ENCODE data around the gene RSAD1.
A peak's percentile ranks its signal among the peaks of the same experiment; 100 is the strongest.

RSAD1 gene

GRCh38 chr17:50498021-50498874 lies 19.6 kb downstream of the RSAD1 start:
- DNase-seq: no peak

GRCh38 chr17:50499270-50499669 lies 20.6 kb downstream of the RSAD1 start:
- DNase-seq: no peak

- no peak for DNase-seq
Observed at GRCh38 chr17:50499721-50500120, 21.1 kb downstream of the RSAD1 start.

- peak; percentile 41 for DNase-seq
Observed at GRCh38 chr17:50501054-50501453, 22.4 kb downstream of the RSAD1 start.

- no peak for DNase-seq
Observed at GRCh38 chr17:50502301-50502990, 23.8 kb downstream of the RSAD1 start.

GRCh38 chr17:50505591-50506130 lies 27.0 kb downstream of the RSAD1 start:
- DNase-seq: no peak

- DNase-seq: no peak
Observed at GRCh38 chr17:50506298-50506697, 27.6 kb downstream of the RSAD1 start.

- peak; percentile 81 for DNase-seq
Observed at GRCh38 chr17:50507871-50508572, 29.4 kb downstream of the RSAD1 start, which contains the start of gene MYCBPAP. Gene MYCBPAP (plus strand): TSS chr17:50508439. CDS start chr17:50508675, 236 bp downstream.

- no peak for DNase-seq
Observed at GRCh38 chr17:50508573-50509460, 30.2 kb downstream of the RSAD1 start.

GRCh38 chr17:50511058-50511457 lies 32.4 kb downstream of the RSAD1 start:
- peak; percentile 71 for DNase-seq

GRCh38 chr17:50513495-50513894 lies 34.8 kb downstream of the RSAD1 start:
- no peak for DNase-seq

- DNase-seq: no peak
Observed at GRCh38 chr17:50514388-50514787, 35.7 kb downstream of the RSAD1 start.

GRCh38 chr17:50514936-50515702 lies 36.5 kb downstream of the RSAD1 start:
- no peak for DNase-seq

- no peak for DNase-seq
Observed at GRCh38 chr17:50517011-50517410, 38.4 kb downstream of the RSAD1 start.

- DNase-seq: no peak
Observed at GRCh38 chr17:50517504-50518383, 39.1 kb downstream of the RSAD1 start.

- DNase-seq: no peak
Observed at GRCh38 chr17:50518384-50519023, 39.8 kb downstream of the RSAD1 start.

- DNase-seq: no peak
Observed at GRCh38 chr17:50519141-50519834, 40.6 kb downstream of the RSAD1 start.

- DNase-seq: no peak
Observed at GRCh38 chr17:50520483-50520882, 41.8 kb downstream of the RSAD1 start.

GRCh38 chr17:50521514-50521913 lies 42.9 kb downstream of the RSAD1 start:
- DNase-seq: no peak

Data from CD4-positive, alpha-beta T cell treated with Interleukin-10 for 1 hour (primary cell).